Kidney (tissue), 14 donors: ENCODE data around the gene TRAPPC1. TPM values are rescaled to one million over a fixed set of nuclear protein-coding genes. Genes with fewer than 3 reads are reported as not detected.

ENCODE experiments used
- DNase-seq, 5 donors: peaks; one replicate each; pipeline ENCODE4 v3.0.0-alpha.2; 2013 to 2020
- FAIRE-seq: peaks from 2 replicates; lab custom pipeline; 2012; peaks lifted over from hg19 to GRCh38; lab: Jason Lieb, UNC
- H3K27ac ChIP-seq, 2 donors: one replicate each; pipeline ENCODE4 v1.7.0; 2013; ENCODE audit warnings: low read depth in 2 of 2, low read length in 2 of 2, inconsistent platforms in 1 of 2
- H3K27me3 ChIP-seq: one replicate; pipeline ENCODE4 v1.7.1; 2013; ENCODE audit warnings: low read length, inconsistent platforms; ENCODE audit not compliant: control insufficient read depth, insufficient read depth
- H3K36me3 ChIP-seq, 3 donors: one replicate each; pipeline versions ENCODE4 v1.7.0 to v1.7.1; 2013; ENCODE audit warnings: low read length in 3 of 3, control low read depth in 1 of 3, inconsistent platforms in 1 of 3; ENCODE audit not compliant: insufficient read depth in 3 of 3, control insufficient read depth in 2 of 3
- H3K4me1 ChIP-seq, 3 donors: one replicate each; pipeline versions ENCODE4 v1.7.0 to v1.7.1; 2013; ENCODE audit warnings: low read length in 3 of 3, inconsistent platforms in 1 of 3, low read depth in 1 of 3; ENCODE audit not compliant: control insufficient read depth in 2 of 3, insufficient read depth in 2 of 3
- H3K4me3 ChIP-seq, 3 donors: one replicate each; pipeline versions ENCODE4 v1.7.0 to v1.8.1; 2013; ENCODE audit warnings: low read length in 3 of 3, control low read depth in 1 of 3, inconsistent platforms in 1 of 3
- H3K9ac ChIP-seq, 3 donors: one replicate each; pipeline versions ENCODE4 v1.7.0 to v1.7.1; 2013; ENCODE audit warnings: low read length in 3 of 3, control low read depth in 1 of 3, inconsistent platforms in 1 of 3
- H3K9me3 ChIP-seq, 3 donors: one replicate each; pipeline versions ENCODE4 v1.7.0 to v1.7.1; 2013; ENCODE audit warnings: low read length in 3 of 3, control low read depth in 1 of 3, inconsistent platforms in 1 of 3; ENCODE audit not compliant: control insufficient read depth in 2 of 3, insufficient read depth in 1 of 3
- CTCF ChIP-seq: IDR thresholded peaks from 3 replicates; pipeline ENCODE4 v1.5.1; 2012; ENCODE audit warnings: mild to moderate bottlenecking, moderate library complexity, borderline replicate concordance; ENCODE audit not compliant: insufficient read depth; ENCODE audit errors: extremely low read depth
- intact Hi-C: fragments of 100-400 bp; cut with DNase I; formaldehyde crosslinking; loops from one replicate; pipeline ENCODE4 v1.11.1; 2022
- polyA plus RNA-seq: library from polyadenylated mRNA; stranded (reverse); fragments of 350-450 nt; fragmentation: Illumina TruSeq; extraction: RNeasy Lipid Tissue Mini Kit (QIAGEN cat#74804); gene quantifications from one replicate; pipeline ENCODE4 v1.2.3, GENCODE V29; 2014; ENCODE audit warnings: low read depth, low replicate concordance; ENCODE audit not compliant: insufficient read depth
- total RNA-seq: library from RNA; stranded (reverse); fragmentation: NEBNext Ultra II Directional; extraction: Animal tissue kit (Norgen Biotek cat#: 25700); gene quantifications from one replicate; pipeline ENCODE4 v1.2.1, GENCODE V29; 2021
- donor health status: control.
- donor health status: control.
- donor health status: control.
- donor health status: control.
- donor health status: control.
- donor health status: DM: yes; HTN: yes; CAD: no.
- donor health status: Normal renal cell carcinoma (clear cell type).

Gene TRAPPC1
- total and polyA plus RNA-seq, 2 donors from 2014 or later = 149 to 291 TPM

GRCh38 chr17:7940034-7940433 is 8.3 kb upstream of the TRAPPC1 start:
- peaks cover 13 to 44% (median 34%) of the 10 kb centered on the region in 3 donors for H3K36me3 ChIP-seq
- no peaks in the 10 kb centered on the region for H3K4me1 ChIP-seq
- H3K27me3 ChIP-seq = no peaks in the 10 kb centered on the region
- H3K9me3 ChIP-seq = no peaks in the 10 kb centered on the region
- no peak overlapping the region for H3K4me3 ChIP-seq
- peak in 1 of 5 donors; percentile 15 for DNase-seq
- intact Hi-C loops = no loop called here
- no peak overlapping the region for H3K9ac ChIP-seq
- FAIRE-seq = no peak
- no peak overlapping the region for H3K27ac ChIP-seq
- no peak for TF ChIP-seq CTCF

GRCh38 chr17:7935859-7936258 is 4.1 kb upstream of the TRAPPC1 start:
- no peak overlapping the region for H3K4me3 ChIP-seq

GRCh38 chr17:7932949-7933348 is 1.2 kb upstream of the TRAPPC1 start:
- TF ChIP-seq CTCF = no peak
- H3K27ac ChIP-seq = no peak overlapping the region
- FAIRE-seq (no peak), DNase-seq (peak in 3 of 5 donors; percentile 21 to 69 (median 44))
- intact Hi-C loops = no loop called here
- H3K36me3 ChIP-seq = peaks cover 3 to 6% (median 4%) of the 10 kb centered on the region in 3 donors
- no peaks in the 10 kb centered on the region for H3K9me3 ChIP-seq
- H3K4me3 ChIP-seq = peak overlapping the region; percentile 97 to 99 (median 99)
- H3K27me3 ChIP-seq = no peaks in the 10 kb centered on the region
- peak overlapping the region; percentile 90 to 99 (median 93) for H3K9ac ChIP-seq
- H3K4me1 ChIP-seq = peaks cover 0 to 19% (median 8%) of the 10 kb centered on the region in 3 donors

More at GRCh38 chr17:7935859-7936258, 4.1 kb upstream of the TRAPPC1 start:
- no peak overlapping the region for H3K9ac ChIP-seq
- peaks cover 8 to 23% (median 16%) of the 10 kb centered on the region in 3 donors for H3K36me3 ChIP-seq
- TF ChIP-seq CTCF = no peak
- intact Hi-C loops = no loop called here
- H3K27me3 ChIP-seq = no peaks in the 10 kb centered on the region
- H3K4me1 ChIP-seq = peaks cover 0 to 18% (median 7%) of the 10 kb centered on the region in 3 donors
- FAIRE-seq = no peak
- no peak overlapping the region for H3K27ac ChIP-seq
- DNase-seq = no peak
- H3K9me3 ChIP-seq = no peaks in the 10 kb centered on the region
